ENCODE results near the gene SLAIN2.

SLAIN2 gene

GRCh38 chr4:48388525-48389154, 47.3 kb downstream of the SLAIN2 start:
- Histone ChIP-seq H3K9me3 (ENCODE audit: control insufficient read depth in 1 of 2, low read length in 2 of 2) (no peaks in the 10 kb centered on the region), H3K27ac (ENCODE audit: low read depth, low read length) (no peak overlapping the region), H3K9ac (ENCODE audit: low read depth in 1 of 2, low read length in 2 of 2) (no peak overlapping the region), H3K27me3 (ENCODE audit: control insufficient read depth in 1 of 2, insufficient read depth in 2 of 2, low read length in 2 of 2) (no peaks in the 10 kb centered on the region), H3K4me1 (ENCODE audit: control insufficient read depth in 1 of 2, insufficient read depth in 2 of 2, low read length in 2 of 2) (no peaks in the 10 kb centered on the region), H3K36me3 (ENCODE audit: control insufficient read depth in 1 of 2, insufficient read depth in 2 of 2, low read length in 2 of 2) (peaks cover 4 to 26% of the 10 kb centered on the region in 2 donors), H3K4me3 (ENCODE audit: low read depth in 1 of 2, low read length in 2 of 2) (no peak overlapping the region)

- Histone ChIP-seq H3K36me3 (ENCODE audit: control insufficient read depth in 1 of 2, insufficient read depth in 2 of 2, low read length in 2 of 2) (peaks cover 7 to 35% of the 10 kb centered on the region in 2 donors), H3K27me3 (ENCODE audit: control insufficient read depth in 1 of 2, insufficient read depth in 2 of 2, low read length in 2 of 2) (no peaks in the 10 kb centered on the region), H3K4me1 (ENCODE audit: control insufficient read depth in 1 of 2, insufficient read depth in 2 of 2, low read length in 2 of 2) (no peaks in the 10 kb centered on the region), H3K9me3 (ENCODE audit: control insufficient read depth in 1 of 2, low read length in 2 of 2) (no peaks in the 10 kb centered on the region), H3K4me3 (ENCODE audit: low read depth in 1 of 2, low read length in 2 of 2) (no peak overlapping the region), H3K27ac (ENCODE audit: low read depth, low read length) (no peak overlapping the region), H3K9ac (ENCODE audit: low read depth in 1 of 2, low read length in 2 of 2) (no peak overlapping the region)
These were observed 54.7 kb downstream of the SLAIN2 start for GRCh38 chr4:48396043-48396442.

- H3K27me3 ChIP-seq (ENCODE audit: control insufficient read depth in 1 of 2, insufficient read depth in 2 of 2, low read length in 2 of 2) = no peaks in the 10 kb centered on the region
- no peak overlapping the region for H3K27ac ChIP-seq (ENCODE audit: low read depth, low read length)
- no peaks in the 10 kb centered on the region for H3K4me1 ChIP-seq (ENCODE audit: control insufficient read depth in 1 of 2, insufficient read depth in 2 of 2, low read length in 2 of 2)
- peaks cover 11 to 24% of the 10 kb centered on the region in 2 donors for H3K36me3 ChIP-seq (ENCODE audit: control insufficient read depth in 1 of 2, insufficient read depth in 2 of 2, low read length in 2 of 2)
- no peak overlapping the region for H3K4me3 ChIP-seq (ENCODE audit: low read depth in 1 of 2, low read length in 2 of 2)
- H3K9ac ChIP-seq (ENCODE audit: low read depth in 1 of 2, low read length in 2 of 2) = no peak overlapping the region
- H3K9me3 ChIP-seq (ENCODE audit: control insufficient read depth in 1 of 2, low read length in 2 of 2) = no peaks in the 10 kb centered on the region
These were observed 59.1 kb downstream of the SLAIN2 start for GRCh38 chr4:48400416-48400815.

GRCh38 chr4:48403358-48403757, 62.0 kb downstream of the SLAIN2 start:
- Histone ChIP-seq H3K27me3 (ENCODE audit: control insufficient read depth in 1 of 2, insufficient read depth in 2 of 2, low read length in 2 of 2) (no peaks in the 10 kb centered on the region), H3K36me3 (ENCODE audit: control insufficient read depth in 1 of 2, insufficient read depth in 2 of 2, low read length in 2 of 2) (peaks cover 4 to 7% of the 10 kb centered on the region in 2 donors), H3K4me1 (ENCODE audit: control insufficient read depth in 1 of 2, insufficient read depth in 2 of 2, low read length in 2 of 2) (no peaks in the 10 kb centered on the region), H3K27ac (ENCODE audit: low read depth, low read length) (no peak overlapping the region), H3K9me3 (ENCODE audit: control insufficient read depth in 1 of 2, low read length in 2 of 2) (no peaks in the 10 kb centered on the region), H3K9ac (ENCODE audit: low read depth in 1 of 2, low read length in 2 of 2) (no peak overlapping the region), H3K4me3 (ENCODE audit: low read depth in 1 of 2, low read length in 2 of 2) (no peak overlapping the region)

GRCh38 chr4:48403779-48404178, 62.5 kb downstream of the SLAIN2 start:
- no peak overlapping the region for H3K27ac ChIP-seq (ENCODE audit: low read depth, low read length)
- H3K4me1 ChIP-seq (ENCODE audit: control insufficient read depth in 1 of 2, insufficient read depth in 2 of 2, low read length in 2 of 2) = no peaks in the 10 kb centered on the region
- H3K4me3 ChIP-seq (ENCODE audit: low read depth in 1 of 2, low read length in 2 of 2) = no peak overlapping the region
- H3K36me3 ChIP-seq (ENCODE audit: control insufficient read depth in 1 of 2, insufficient read depth in 2 of 2, low read length in 2 of 2) = peaks cover 4 to 7% of the 10 kb centered on the region in 2 donors
- no peak overlapping the region for H3K9ac ChIP-seq (ENCODE audit: low read depth in 1 of 2, low read length in 2 of 2)
- no peaks in the 10 kb centered on the region for H3K9me3 ChIP-seq (ENCODE audit: control insufficient read depth in 1 of 2, low read length in 2 of 2)
- no peaks in the 10 kb centered on the region for H3K27me3 ChIP-seq (ENCODE audit: control insufficient read depth in 1 of 2, insufficient read depth in 2 of 2, low read length in 2 of 2)

- Histone ChIP-seq H3K27ac (ENCODE audit: low read depth, low read length) (no peak overlapping the region), H3K36me3 (ENCODE audit: control insufficient read depth in 1 of 2, insufficient read depth in 2 of 2, low read length in 2 of 2) (peaks cover 4 to 13% of the 10 kb centered on the region in 2 donors), H3K4me1 (ENCODE audit: control insufficient read depth in 1 of 2, insufficient read depth in 2 of 2, low read length in 2 of 2) (no peaks in the 10 kb centered on the region), H3K9ac (ENCODE audit: low read depth in 1 of 2, low read length in 2 of 2) (no peak overlapping the region), H3K4me3 (ENCODE audit: low read depth in 1 of 2, low read length in 2 of 2) (no peak overlapping the region), H3K27me3 (ENCODE audit: control insufficient read depth in 1 of 2, insufficient read depth in 2 of 2, low read length in 2 of 2) (no peaks in the 10 kb centered on the region), H3K9me3 (ENCODE audit: control insufficient read depth in 1 of 2, low read length in 2 of 2) (no peaks in the 10 kb centered on the region)
These were observed 64.6 kb downstream of the SLAIN2 start for GRCh38 chr4:48405924-48406323.

GRCh38 chr4:48409203-48409602, 67.9 kb downstream of the SLAIN2 start:
- Histone ChIP-seq H3K4me3 (ENCODE audit: low read depth in 1 of 2, low read length in 2 of 2) (no peak overlapping the region), H3K4me1 (ENCODE audit: control insufficient read depth in 1 of 2, insufficient read depth in 2 of 2, low read length in 2 of 2) (no peaks in the 10 kb centered on the region), H3K9me3 (ENCODE audit: control insufficient read depth in 1 of 2, low read length in 2 of 2) (no peaks in the 10 kb centered on the region), H3K36me3 (ENCODE audit: control insufficient read depth in 1 of 2, insufficient read depth in 2 of 2, low read length in 2 of 2) (peaks cover 0 to 8% of the 10 kb centered on the region in 2 donors), H3K27me3 (ENCODE audit: control insufficient read depth in 1 of 2, insufficient read depth in 2 of 2, low read length in 2 of 2) (no peaks in the 10 kb centered on the region), H3K9ac (ENCODE audit: low read depth in 1 of 2, low read length in 2 of 2) (no peak overlapping the region), H3K27ac (ENCODE audit: low read depth, low read length) (no peak overlapping the region)

- Histone ChIP-seq H3K9ac (ENCODE audit: low read depth in 1 of 2, low read length in 2 of 2) (no peak overlapping the region), H3K4me1 (ENCODE audit: control insufficient read depth in 1 of 2, insufficient read depth in 2 of 2, low read length in 2 of 2) (no peaks in the 10 kb centered on the region), H3K36me3 (ENCODE audit: control insufficient read depth in 1 of 2, insufficient read depth in 2 of 2, low read length in 2 of 2) (peaks cover 0 to 8% of the 10 kb centered on the region in 2 donors), H3K27me3 (ENCODE audit: control insufficient read depth in 1 of 2, insufficient read depth in 2 of 2, low read length in 2 of 2) (no peaks in the 10 kb centered on the region), H3K9me3 (ENCODE audit: control insufficient read depth in 1 of 2, low read length in 2 of 2) (no peaks in the 10 kb centered on the region), H3K27ac (ENCODE audit: low read depth, low read length) (no peak overlapping the region), H3K4me3 (ENCODE audit: low read depth in 1 of 2, low read length in 2 of 2) (no peak overlapping the region)
These were observed 69.5 kb downstream of the SLAIN2 start for GRCh38 chr4:48410812-48411211.

- no peaks in the 10 kb centered on the region for H3K4me1 ChIP-seq (ENCODE audit: control insufficient read depth in 1 of 2, insufficient read depth in 2 of 2, low read length in 2 of 2)
- H3K9ac ChIP-seq (ENCODE audit: low read depth in 1 of 2, low read length in 2 of 2) = no peak overlapping the region
- H3K36me3 ChIP-seq (ENCODE audit: control insufficient read depth in 1 of 2, insufficient read depth in 2 of 2, low read length in 2 of 2) = peaks cover 22 to 31% of the 10 kb centered on the region in 2 donors
- no peaks in the 10 kb centered on the region for H3K27me3 ChIP-seq (ENCODE audit: control insufficient read depth in 1 of 2, insufficient read depth in 2 of 2, low read length in 2 of 2)
- no peak overlapping the region for H3K27ac ChIP-seq (ENCODE audit: low read depth, low read length)
- H3K4me3 ChIP-seq (ENCODE audit: low read depth in 1 of 2, low read length in 2 of 2) = no peak overlapping the region
- no peaks in the 10 kb centered on the region for H3K9me3 ChIP-seq (ENCODE audit: control insufficient read depth in 1 of 2, low read length in 2 of 2)
These were observed 78.8 kb downstream of the SLAIN2 start for GRCh38 chr4:48420144-48420543.

GRCh38 chr4:48421101-48421500, 79.8 kb downstream of the SLAIN2 start:
- Histone ChIP-seq H3K4me3 (ENCODE audit: low read depth in 1 of 2, low read length in 2 of 2) (no peak overlapping the region), H3K9ac (ENCODE audit: low read depth in 1 of 2, low read length in 2 of 2) (no peak overlapping the region), H3K4me1 (ENCODE audit: control insufficient read depth in 1 of 2, insufficient read depth in 2 of 2, low read length in 2 of 2) (no peaks in the 10 kb centered on the region), H3K36me3 (ENCODE audit: control insufficient read depth in 1 of 2, insufficient read depth in 2 of 2, low read length in 2 of 2) (peaks cover 22 to 31% of the 10 kb centered on the region in 2 donors), H3K27me3 (ENCODE audit: control insufficient read depth in 1 of 2, insufficient read depth in 2 of 2, low read length in 2 of 2) (no peaks in the 10 kb centered on the region), H3K9me3 (ENCODE audit: control insufficient read depth in 1 of 2, low read length in 2 of 2) (no peaks in the 10 kb centered on the region), H3K27ac (ENCODE audit: low read depth, low read length) (no peak overlapping the region)

Measured in duodenal mucosa (tissue), 2 donors.